NCI-H2029 (cell line): ENCODE data around the gene ELK4.

Experiments
- DNase-seq: peaks from one replicate; lab custom pipeline; 2025; lab: John Stamatoyannopoulos, UW

Gene ELK4

GRCh38 chr1:205595861-205596260 is 36.0 kb downstream of the ELK4 start:
- DNase-seq: no peak

DNA sequence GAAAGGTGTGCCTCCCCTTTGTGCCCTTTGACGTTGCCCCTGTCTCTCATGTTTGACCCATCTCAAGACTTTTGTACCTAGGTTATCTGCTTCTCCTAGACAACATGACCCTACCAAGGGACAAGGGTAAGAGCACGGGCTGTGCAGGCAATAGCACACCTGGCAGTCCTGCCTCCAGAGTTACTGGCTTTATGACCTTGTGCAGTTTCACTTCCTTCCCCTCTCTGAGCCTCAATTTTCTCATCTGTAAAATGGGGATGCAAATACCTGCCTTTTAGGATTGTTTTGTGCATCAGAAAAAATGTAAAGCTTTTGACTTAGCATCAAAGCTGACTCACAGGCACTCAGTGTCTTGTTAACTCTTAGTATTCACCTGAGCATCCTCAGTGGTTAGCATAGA is 36.4 kb downstream of the ELK4 start:
- DNase-seq: no peak

DNA sequence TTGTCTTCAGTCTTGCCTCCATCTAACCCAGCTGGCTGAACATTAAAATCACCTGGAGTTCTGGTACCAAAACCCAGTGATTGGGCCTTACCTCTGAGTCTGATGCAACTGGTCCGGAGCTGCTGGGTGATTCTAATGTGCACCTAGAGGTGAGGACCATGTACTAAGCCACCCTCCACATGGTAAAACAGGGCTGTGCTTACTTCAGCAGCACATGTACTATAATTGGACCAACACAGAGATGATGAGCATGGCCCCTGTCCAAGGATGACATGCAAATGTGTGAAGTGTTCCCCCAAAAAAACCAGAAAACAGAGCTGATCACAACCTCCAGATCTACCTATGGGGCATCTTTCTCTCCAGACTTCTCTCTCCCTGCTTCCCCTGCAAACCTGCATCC is 37.0 kb downstream of the ELK4 start:
- no peak for DNase-seq

- no peak for DNase-seq
Observed at GRCh38 chr1:205593967-205594366, 37.8 kb downstream of the ELK4 start.

GRCh38 chr1:205593532-205593931 is 38.3 kb downstream of the ELK4 start:
- no peak for DNase-seq

DNA sequence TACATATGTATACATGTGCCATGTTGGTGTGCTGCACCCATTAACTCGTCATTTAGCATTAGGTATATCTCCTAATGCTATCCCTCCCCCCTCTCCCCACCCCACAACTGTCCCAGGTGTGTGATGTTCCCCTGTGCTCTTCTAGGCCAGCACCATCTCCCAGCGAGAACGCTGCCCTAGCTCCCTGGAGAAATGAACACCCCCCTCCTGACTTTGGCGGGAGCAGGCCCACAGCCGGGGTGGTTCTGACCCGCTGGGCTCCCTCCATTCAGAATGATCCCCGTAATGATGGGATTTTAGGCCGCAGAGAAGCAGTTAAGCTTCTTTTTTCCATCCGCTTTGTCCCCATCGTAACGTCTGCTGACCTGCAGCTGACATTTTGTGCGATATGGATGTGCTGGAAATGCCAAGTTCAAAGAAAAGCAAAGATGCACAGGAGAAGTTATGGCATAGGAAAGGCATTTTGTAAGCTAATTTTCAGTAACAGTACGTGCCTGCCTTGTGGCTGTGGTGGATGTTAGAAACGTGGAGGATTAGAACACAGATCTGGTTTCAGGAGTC is 39.3 kb downstream of the ELK4 start:
- no peak for DNase-seq

DNA sequence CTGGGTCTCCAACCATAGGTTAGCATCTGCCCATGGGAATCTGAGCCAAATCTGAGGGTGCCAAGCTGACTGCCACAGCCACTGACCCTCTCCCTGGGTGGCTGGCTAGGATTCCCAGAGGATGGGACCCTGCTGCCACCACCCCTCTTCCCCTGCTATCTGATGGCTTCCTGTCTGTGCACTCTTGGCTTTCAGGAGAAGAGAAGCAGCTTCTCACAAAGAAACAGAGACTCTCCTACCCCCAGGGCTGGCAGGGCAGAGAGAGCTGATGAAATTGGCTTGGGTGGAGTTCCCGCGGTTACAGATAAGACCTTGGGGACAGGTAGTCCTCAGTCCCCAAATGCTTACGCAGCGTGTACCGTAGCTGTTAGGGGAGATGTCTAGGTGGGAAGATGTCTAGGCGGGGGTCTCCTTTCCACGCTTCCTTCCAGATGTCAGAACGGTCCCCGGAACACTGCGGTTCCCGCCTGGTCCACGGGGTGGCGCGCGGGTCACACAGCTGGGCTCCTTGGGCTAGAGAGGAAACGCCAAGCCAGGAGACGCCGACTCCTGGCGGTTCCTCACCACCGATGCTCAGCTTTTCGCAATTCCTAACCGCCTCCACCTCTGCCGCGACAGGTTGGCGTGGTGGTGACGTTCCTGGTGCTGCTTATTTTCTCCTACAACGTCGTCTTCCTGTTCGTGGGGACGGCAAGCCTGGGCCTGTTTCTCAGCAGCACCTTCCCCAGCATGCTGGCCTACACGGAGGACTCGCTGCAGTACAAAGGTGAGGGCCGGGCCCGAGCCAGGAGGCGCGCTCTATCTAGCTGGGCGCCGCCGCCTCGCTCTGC is 40.1 kb downstream of the ELK4 start:
- peak; percentile 66 for DNase-seq

DNA sequence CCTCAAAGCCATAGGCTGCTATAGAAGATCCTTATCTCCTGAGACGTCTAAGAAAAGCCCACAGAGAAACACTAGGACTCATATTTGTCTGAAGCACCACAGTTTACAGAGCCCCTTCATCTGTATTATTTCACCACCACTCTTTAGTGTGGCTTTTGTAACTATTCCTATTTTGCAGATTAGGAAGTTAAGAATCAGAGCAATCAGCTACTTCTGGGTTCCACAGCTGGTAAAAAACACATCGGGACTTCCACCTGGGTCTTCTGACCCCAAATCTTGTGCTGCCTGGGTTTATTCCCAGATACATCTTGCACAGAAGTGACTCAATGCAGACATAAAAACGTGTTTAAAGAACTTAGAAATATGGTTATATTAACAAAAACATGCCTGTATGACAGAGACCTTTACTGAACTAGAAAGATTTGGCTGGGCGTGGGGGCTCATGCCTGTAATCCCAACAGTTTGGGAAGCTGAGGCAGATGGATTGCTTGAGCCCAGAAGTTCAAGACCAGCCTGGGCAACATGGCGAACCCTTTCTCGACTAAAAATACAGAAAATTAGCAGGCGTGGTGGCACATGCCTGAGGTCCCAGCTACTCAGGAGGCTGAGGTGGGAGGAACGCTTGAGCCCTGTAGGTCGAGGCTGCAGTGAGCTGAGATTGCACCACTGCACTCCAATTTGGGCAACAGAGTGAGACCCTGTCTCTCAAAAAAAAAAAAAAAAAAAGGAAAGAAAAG is 40.9 kb downstream of the ELK4 start:
- DNase-seq: no peak

DNA sequence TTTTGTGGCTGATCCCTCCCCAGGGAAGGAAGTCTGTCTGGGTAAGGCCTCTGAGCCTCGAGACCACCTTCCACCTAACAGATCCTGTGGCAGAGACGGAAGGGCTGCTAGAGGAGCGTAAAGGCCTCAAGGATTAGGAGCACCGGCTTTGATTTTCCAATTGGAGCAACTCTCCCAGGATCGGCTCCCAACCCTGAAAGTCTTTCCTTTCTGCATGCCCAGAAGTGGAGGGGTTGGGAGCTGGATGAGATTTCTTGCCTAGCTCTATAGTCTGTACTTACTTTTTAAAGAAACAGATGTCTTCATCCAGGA is 41.4 kb downstream of the ELK4 start:
- DNase-seq: no peak

DNA sequence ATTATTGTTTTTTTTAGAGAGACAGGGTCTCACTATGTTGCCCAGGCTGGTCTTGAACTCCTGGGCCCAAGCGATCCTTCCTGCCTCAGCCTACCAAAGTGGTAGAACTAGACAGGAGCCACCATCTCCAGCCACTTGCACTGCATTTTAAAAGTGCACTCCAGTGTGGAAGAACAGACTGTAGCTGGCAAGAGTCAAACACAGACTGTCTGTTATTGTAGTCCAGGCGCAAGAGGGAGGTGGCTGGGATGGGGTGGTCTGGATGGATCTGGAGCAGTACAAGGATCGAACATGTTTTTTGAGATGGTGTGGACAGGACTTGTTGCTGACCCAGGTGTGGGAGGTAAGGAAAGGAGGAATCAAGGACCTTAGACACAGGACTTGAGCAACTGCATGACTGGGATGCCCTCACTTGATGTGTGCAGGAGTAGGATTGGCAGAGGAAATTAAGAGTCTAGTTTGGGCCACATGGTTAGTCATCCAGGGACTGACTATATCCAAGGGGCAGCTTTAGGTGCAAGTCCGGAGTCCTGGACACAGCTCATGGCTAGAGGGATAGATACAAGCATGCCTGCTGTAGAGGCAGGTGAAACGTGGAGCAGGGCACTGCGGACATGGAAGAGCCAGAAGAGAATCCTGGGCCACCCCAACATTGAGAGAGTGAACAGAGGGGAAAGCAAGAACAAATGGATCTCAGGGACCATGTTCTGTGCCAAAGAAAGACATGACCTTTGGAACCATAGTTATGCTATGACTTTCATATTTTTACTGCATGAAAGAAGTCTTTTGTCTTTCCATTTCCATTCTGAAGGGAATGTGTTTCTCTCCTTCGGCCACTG is 42.0 kb downstream of the ELK4 start:
- no peak for DNase-seq

DNA sequence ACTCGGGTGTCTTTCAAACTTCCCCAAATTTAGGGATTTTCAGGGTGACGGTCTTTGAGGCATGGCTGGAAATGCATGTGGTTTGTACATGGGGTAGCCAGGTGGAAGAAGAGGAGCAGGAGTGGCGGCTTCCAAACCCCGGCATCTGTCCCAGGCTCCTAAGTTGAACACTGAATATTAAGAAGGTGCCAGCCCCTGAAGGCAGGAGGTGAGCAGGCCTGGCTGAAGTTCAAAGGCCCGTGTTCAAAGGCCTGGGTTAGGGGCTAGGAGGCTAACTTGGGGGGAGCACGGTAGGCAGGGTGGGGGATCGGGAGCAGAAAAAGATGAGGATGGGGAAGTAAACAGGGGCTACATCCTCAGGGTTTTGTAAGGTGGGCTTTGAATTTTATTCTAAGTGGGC is 42.8 kb downstream of the ELK4 start:
- DNase-seq: no peak

DNA sequence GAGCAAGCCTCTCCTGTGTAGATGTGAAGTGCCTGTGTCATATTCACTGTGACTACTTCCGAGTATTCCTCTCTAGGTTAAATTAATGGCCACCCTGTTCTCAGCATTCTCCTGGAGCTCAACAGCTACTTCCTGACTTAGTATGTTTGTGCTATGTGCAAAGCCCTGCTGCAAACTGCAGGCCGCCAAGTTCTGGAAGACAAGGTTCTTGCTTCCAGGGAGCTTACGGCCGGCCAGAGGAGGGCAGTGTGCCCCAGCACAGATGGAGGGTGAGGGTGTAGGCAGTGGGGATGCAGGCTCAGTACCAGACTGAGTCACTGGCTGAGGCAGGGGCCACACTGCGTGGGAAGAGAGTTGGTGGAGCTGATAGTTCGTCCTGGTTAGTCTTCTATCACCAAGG is 43.2 kb downstream of the ELK4 start:
- DNase-seq: peak; percentile 75

GRCh38 chr1:205587581-205587980 is 44.2 kb downstream of the ELK4 start:
- no peak for DNase-seq

- DNase-seq: no peak
Observed at GRCh38 chr1:205585835-205586785, 45.7 kb downstream of the ELK4 start.

DNA sequence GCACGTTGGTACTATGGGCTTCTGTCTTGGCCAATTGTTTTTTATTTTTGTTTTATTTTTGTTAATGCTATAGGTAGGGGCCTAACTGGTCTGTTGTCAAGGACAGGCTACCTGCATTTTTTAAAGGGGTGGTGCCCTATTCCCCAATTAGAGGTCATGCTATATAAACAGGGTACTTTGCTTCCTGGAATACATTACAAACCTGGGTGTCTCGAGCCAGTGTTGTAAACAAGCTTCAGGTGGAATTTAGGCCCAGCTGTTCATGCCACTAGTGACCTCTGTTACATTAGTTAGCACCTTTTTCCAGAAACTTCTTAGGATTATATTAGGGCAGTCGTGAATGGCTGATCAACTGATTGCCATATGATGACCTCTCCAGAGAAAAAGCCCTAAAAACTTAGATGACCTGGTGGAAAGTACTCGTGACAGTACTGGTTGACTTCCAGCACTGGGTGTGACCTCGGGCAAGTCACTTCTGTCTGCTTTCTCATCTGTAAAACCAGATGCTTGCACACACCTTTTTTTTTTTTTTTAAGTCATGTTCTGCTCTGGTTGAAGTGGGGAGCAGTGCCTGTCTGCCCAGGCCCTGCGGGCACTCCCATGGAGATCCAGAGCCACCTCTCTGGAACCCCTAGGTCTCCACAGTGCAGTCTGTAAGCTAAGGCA is 46.5 kb downstream of the ELK4 start:
- no peak for DNase-seq

DNA sequence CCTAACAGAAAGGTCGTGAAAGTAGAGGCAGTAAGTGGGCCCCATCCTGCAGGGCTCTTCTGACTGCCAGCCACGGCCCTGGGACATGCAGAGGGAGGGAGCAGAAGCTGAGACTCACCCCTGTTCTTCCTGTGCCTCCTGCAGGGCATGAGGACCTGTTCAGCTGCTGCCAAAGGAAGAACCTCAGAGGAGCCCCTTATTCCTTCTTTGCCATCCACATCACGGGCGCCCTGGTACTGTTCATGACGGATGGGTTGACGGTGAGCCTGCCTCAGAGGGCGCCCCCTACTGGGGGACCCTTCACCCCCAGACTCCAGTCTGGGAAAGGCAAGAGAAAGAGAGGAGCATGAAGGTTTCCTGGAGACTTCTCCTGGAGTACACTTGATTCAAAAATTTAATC is 47.1 kb downstream of the ELK4 start:
- DNase-seq: no peak

- DNase-seq: no peak
Observed at GRCh38 chr1:205583461-205584130, 48.2 kb downstream of the ELK4 start.

DNA sequence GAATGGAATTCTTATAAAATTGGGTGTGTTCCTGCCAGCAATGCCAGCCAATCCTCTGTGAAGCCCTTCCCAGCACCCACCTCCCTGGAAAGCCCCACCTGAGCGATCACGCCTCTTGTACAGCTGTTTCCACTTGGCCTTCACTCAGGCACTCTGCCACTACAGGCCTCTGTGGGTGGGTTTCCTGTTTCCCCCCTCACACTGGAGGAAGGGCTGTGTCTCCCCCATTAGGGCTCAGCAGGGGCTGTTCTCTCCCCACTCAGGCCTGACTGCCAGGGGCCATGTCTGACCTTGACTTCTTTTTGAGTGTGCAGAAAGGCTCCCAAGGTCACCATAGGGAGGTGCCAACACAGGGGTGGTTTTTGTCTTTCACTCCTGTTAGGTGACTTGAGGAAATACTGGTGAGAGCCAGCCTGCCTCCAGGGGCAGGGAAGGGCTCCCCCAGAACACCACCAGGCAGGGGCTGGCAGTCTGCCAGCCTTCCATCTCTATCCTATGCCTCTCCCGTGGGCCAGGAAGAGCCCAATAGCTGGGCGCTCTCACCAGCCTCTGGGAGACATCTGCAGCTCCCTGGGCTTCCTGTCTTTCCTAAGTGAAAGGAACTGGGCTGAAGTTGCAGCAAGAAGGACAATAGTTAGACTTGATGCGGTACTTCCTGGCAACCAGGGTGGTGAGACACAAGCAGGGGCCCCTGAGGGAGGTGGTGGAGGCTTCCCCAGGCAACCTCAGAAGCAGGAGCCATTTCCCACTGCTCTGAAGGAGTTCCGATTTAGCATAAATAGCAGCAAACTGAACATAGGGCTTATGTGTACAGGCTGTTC is 49.1 kb downstream of the ELK4 start:
- DNase-seq: peak; percentile 8

DNA sequence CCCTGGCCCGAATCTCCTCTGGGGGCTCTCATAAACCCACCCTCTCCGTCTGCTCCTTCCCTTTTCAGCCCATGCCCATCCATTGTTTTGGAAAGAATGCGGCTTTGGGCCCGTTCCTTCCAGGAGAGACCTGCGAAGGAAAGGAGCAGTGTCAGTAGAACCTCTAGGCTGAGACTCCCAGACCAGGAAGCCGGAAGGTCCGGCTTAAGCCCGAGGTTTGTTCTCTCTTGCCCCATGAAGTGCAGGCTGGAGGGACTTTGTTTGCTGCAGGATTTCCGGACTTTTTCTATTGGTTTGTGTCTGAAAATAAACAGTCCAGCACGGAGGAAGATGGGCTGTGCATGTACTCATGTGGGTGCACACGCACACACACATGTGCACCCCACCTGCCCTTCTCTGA is 49.8 kb downstream of the ELK4 start:
- DNase-seq: no peak
